Colonic mucosa (tissue), 4 donors: ENCODE data around the gene RNF166. TPM values are rescaled to one million over a fixed set of nuclear protein-coding genes. Genes with fewer than 3 reads are reported as not detected.
"Not testable (repeated sequence)": the region's sequence is repeated elsewhere in the genome, so short reads cannot be mapped to it uniquely, and the experiment has no call there.

Source experiments
- DNase-seq: peaks from one replicate; pipeline ENCODE4 v3.0.0-alpha.2; 2020
- H3K27ac ChIP-seq: fragments of 200-600 bp; one replicate; pipeline ENCODE4 v1.8.0; 2021
- H3K27me3 ChIP-seq: fragments of 200-600 bp; one replicate; pipeline ENCODE4 v1.8.0; 2021
- H3K36me3 ChIP-seq: fragments of 200-600 bp; one replicate; pipeline ENCODE4 v1.8.0; 2021
- H3K4me1 ChIP-seq: fragments of 200-600 bp; one replicate; pipeline ENCODE4 v1.8.0; 2021; ENCODE audit warnings: mild to moderate bottlenecking
- H3K4me3 ChIP-seq: fragments of 200-600 bp; one replicate; pipeline ENCODE4 v1.8.0; 2021
- H3K9ac ChIP-seq, 2 donors: one replicate each; pipeline ENCODE4 v1.7.0; 2013; ENCODE audit warnings: control low read depth in 2 of 2, low read depth in 2 of 2, low read length in 2 of 2
- H3K9me3 ChIP-seq: fragments of 200-600 bp; one replicate; pipeline ENCODE4 v1.8.0; 2021
- CTCF ChIP-seq: fragments of 200-600 bp; IDR thresholded peaks from one replicate; pipeline ENCODE4 v1.8.0; 2022; ENCODE audit warnings: antibody characterized with exemption, mild to moderate bottlenecking
- intact Hi-C: fragments of 100-400 bp; cut with DNase I; formaldehyde crosslinking; loops from one replicate; pipeline ENCODE4 v1.14.1; 2022
- total RNA-seq, 2 donors: library from RNA; stranded (reverse); fragmentation: NEBNext Ultra II Directional in 1 of 2; extraction: Animal tissue kit (Norgen Biotek cat#: 25700) in 1 of 2; gene quantifications; one replicate each; pipeline ENCODE4 v1.2.1, GENCODE V29; 2021
- donor health status: healthy.
- donor health status: DM: no; HTN: no; CAD: no.
- donor health status: DM: no; HTN: no; CAD: no.

The RNF166 gene
- total RNA-seq, 2 donors from 2014 or later, result 9.2 to 9.3 TPM

GRCh38 chr16:88672776-88673175 is 33.4 kb downstream of the RNF166 start:
- DNase-seq, result no peak
- peaks cover 3% of the 10 kb centered on the region for H3K27me3 ChIP-seq
- no peaks in the 10 kb centered on the region for H3K9me3 ChIP-seq
- H3K36me3 ChIP-seq, result no peaks in the 10 kb centered on the region
- no peak overlapping the region for H3K27ac ChIP-seq
- H3K9ac ChIP-seq, result no peak overlapping the region
- no peak for TF ChIP-seq CTCF
- intact Hi-C loops, result no loop called here
- H3K4me3 ChIP-seq, result no peak overlapping the region
- H3K4me1 ChIP-seq, result no peaks in the 10 kb centered on the region

- no peaks in the 10 kb centered on the region for H3K36me3 ChIP-seq
- no peak for TF ChIP-seq CTCF
- no peaks in the 10 kb centered on the region for H3K9me3 ChIP-seq
- no peaks in the 10 kb centered on the region for H3K4me1 ChIP-seq
- H3K27ac ChIP-seq, result no peak overlapping the region
- intact Hi-C loops, result no loop called here
- no peaks in the 10 kb centered on the region for H3K27me3 ChIP-seq
- H3K9ac ChIP-seq, result no peak overlapping the region
- DNase-seq, result no peak
- no peak overlapping the region for H3K4me3 ChIP-seq
These were observed 34.4 kb downstream of the RNF166 start for GRCh38 chr16:88671806-88672205.

- Histone ChIP-seq H3K9ac (no peak overlapping the region), H3K4me3 (no peak overlapping the region), H3K36me3 (no peaks in the 10 kb centered on the region), H3K4me1 (no peaks in the 10 kb centered on the region), H3K27me3 (no peaks in the 10 kb centered on the region), H3K27ac (no peak overlapping the region), H3K9me3 (no peaks in the 10 kb centered on the region)
- no peak for TF ChIP-seq CTCF
- no peak for DNase-seq
- intact Hi-C loops, result no loop called here
These were observed 36.2 kb downstream of the RNF166 start for GRCh38 chr16:88669980-88670379.

GRCh38 chr16:88669493-88669892 is 36.7 kb downstream of the RNF166 start:
- H3K36me3 ChIP-seq, H3K27ac ChIP-seq, intact Hi-C loops: not testable (repeated sequence)

GRCh38 chr16:88667461-88667860 is 38.7 kb downstream of the RNF166 start:
- no peak overlapping the region for H3K27ac ChIP-seq
- H3K9me3 ChIP-seq, result no peaks in the 10 kb centered on the region
- TF ChIP-seq CTCF, result no peak
- no peak overlapping the region for H3K9ac ChIP-seq
- no peak for DNase-seq
- H3K4me3 ChIP-seq, result no peak overlapping the region
- intact Hi-C loops, result no loop called here
- no peaks in the 10 kb centered on the region for H3K36me3 ChIP-seq
- no peaks in the 10 kb centered on the region for H3K27me3 ChIP-seq
- H3K4me1 ChIP-seq, result no peaks in the 10 kb centered on the region

More at GRCh38 chr16:88669493-88669892, 36.7 kb downstream of the RNF166 start:
- H3K9ac ChIP-seq, H3K4me1 ChIP-seq, H3K27me3 ChIP-seq, H3K9me3 ChIP-seq, H3K4me3 ChIP-seq, DNase-seq: not testable (repeated sequence)

GRCh38 chr16:88665570-88665969 is 40.6 kb downstream of the RNF166 start:
- DNase-seq, result no peak
- Histone ChIP-seq H3K9ac (no peak overlapping the region), H3K4me1 (peaks cover 4% of the 10 kb centered on the region), H3K9me3 (no peaks in the 10 kb centered on the region), H3K36me3 (no peaks in the 10 kb centered on the region), H3K4me3 (no peak overlapping the region), H3K27ac (no peak overlapping the region), H3K27me3 (no peaks in the 10 kb centered on the region)
- intact Hi-C loops, result no loop called here
- TF ChIP-seq CTCF, result no peak
